GM12801 (cell line): Measurements from ENCODE around the gene DLGAP4.

Experiments used
- TF ChIP-seq, protein P1 (sequence below): IDR thresholded peaks from one replicate; pipeline ENCODE4 v1.5.1; 2011; ENCODE audit warnings: control low read depth; ENCODE audit not compliant: insufficient read length; ENCODE audit errors: extremely low read depth

Gene DLGAP4

GRCh38 chr20:36435592-36436541 is 129.7 kb downstream of the DLGAP4 start:
- TF ChIP-seq, protein P1, sequence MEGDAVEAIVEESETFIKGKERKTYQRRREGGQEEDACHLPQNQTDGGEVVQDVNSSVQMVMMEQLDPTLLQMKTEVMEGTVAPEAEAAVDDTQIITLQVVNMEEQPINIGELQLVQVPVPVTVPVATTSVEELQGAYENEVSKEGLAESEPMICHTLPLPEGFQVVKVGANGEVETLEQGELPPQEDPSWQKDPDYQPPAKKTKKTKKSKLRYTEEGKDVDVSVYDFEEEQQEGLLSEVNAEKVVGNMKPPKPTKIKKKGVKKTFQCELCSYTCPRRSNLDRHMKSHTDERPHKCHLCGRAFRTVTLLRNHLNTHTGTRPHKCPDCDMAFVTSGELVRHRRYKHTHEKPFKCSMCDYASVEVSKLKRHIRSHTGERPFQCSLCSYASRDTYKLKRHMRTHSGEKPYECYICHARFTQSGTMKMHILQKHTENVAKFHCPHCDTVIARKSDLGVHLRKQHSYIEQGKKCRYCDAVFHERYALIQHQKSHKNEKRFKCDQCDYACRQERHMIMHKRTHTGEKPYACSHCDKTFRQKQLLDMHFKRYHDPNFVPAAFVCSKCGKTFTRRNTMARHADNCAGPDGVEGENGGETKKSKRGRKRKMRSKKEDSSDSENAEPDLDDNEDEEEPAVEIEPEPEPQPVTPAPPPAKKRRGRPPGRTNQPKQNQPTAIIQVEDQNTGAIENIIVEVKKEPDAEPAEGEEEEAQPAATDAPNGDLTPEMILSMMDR = no peak

GRCh38 chr20:36439040-36439730 is 133.0 kb downstream of the DLGAP4 start:
- TF ChIP-seq, protein P1 = peak; percentile 36

GRCh38 chr20:36439731-36440072 is 133.6 kb downstream of the DLGAP4 start:
- TF ChIP-seq, protein P1 = no peak

DNA sequence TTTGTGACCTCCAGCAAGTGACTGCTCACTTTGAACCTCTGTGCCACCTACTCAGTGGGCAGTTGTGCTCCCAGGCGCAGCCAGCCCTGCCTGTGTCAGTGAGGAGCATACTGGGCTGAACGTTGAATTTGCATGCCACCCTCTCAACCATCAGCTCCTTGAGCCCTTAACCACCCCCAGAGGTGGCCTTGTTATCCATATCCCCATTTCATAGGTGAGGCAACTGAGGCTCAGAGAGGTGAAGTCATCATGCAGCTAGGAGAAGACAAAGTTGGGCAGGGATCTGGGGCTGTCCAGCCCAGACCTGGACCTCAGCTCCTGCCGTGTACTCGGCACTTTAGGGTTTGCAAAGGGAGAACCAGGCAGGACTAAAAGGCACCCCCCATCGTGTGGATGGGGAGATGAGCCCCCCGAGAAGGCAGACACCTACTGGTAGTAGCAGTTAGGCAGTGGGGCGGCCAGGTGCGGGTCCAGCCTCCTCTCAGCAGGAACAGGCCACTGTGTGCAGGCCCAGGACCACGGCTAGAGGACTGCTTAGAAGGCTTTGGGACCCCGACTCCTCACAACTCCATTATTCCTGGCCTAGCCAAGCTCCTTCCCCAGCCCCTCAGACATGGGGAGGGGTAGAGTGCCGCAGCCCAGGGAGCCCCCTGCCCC is 134.4 kb downstream of the DLGAP4 start:
- TF ChIP-seq, protein P1 = no peak

- TF ChIP-seq, protein P1 = no peak
Observed at GRCh38 chr20:36441027-36441414, 134.9 kb downstream of the DLGAP4 start.

DNA sequence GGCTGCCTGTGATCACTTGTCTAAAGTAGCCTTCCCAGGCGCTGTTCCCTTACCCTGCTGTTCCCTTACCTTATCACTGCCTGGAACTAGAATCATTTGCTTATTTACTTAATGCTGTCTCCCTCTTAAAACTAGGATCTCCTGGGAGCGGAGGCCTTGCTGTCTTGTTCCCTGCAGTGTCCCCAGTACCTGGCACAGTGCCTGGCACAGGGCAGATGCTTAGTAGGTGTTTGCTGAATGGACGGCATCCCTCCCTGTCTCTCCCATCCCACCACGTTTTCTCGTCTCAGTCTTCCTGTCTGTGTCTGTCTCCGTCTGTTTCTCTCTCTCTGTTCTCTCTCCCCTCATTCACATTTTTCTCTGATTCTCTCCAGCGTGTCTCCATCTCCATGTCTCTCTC is 135.3 kb downstream of the DLGAP4 start:
- TF ChIP-seq, protein P1 = no peak

GRCh38 chr20:36445847-36446246 is 139.7 kb downstream of the DLGAP4 start:
- TF ChIP-seq, protein P1 = no peak
